KOPT-K1 (cell line): ENCODE results near the gene NXN.
"Not testable (repeated sequence)": the region's sequence is repeated elsewhere in the genome, so short reads cannot be mapped to it uniquely, and the experiment has no call there.

Experiments used
- H3K27ac ChIP-seq: fragments of 200-600 bp; sonication (generic); 2 replicates; pipeline ENCODE4 v1.5.1; 2016; ENCODE audit warnings: antibody characterized with exemption, mild to moderate bottlenecking, low read depth, low read length; ENCODE audit not compliant: poor library complexity, severe bottlenecking
- H3K36me3 ChIP-seq: fragments of 200-600 bp; sonication (generic); 2 replicates; pipeline ENCODE4 v1.5.1; 2017; ENCODE audit warnings: antibody characterized with exemption, mild to moderate bottlenecking, low read length, moderate library complexity; ENCODE audit not compliant: insufficient read depth
- H3K9me3 ChIP-seq: fragments of 200-600 bp; sonication (generic); 2 replicates; pipeline ENCODE4 v1.5.1; 2017; ENCODE audit warnings: antibody characterized with exemption, low read length, mild to moderate bottlenecking; ENCODE audit not compliant: insufficient read depth, poor library complexity, severe bottlenecking

NXN gene

GRCh38 chr17:867896-868489, 111.6 kb downstream of the NXN start:
- Histone ChIP-seq H3K27ac (no peak overlapping the region), H3K9me3 (peaks cover 11% of the 10 kb centered on the region), H3K36me3 (no peaks in the 10 kb centered on the region)

- not testable (repeated sequence) for H3K27ac ChIP-seq, H3K9me3 ChIP-seq, H3K36me3 ChIP-seq
Measured at GRCh38 chr17:867238-867637, 112.3 kb downstream of the NXN start.

GRCh38 chr17:866568-867103, 112.9 kb downstream of the NXN start:
- Histone ChIP-seq H3K27ac (no peak overlapping the region), H3K36me3 (no peaks in the 10 kb centered on the region), H3K9me3 (no peaks in the 10 kb centered on the region)

GRCh38 chr17:864315-864714, 115.3 kb downstream of the NXN start:
- H3K27ac ChIP-seq = no peak overlapping the region
- H3K9me3 ChIP-seq = no peaks in the 10 kb centered on the region
- H3K36me3 ChIP-seq = no peaks in the 10 kb centered on the region

- Histone ChIP-seq H3K9me3 (no peaks in the 10 kb centered on the region), H3K27ac (no peak overlapping the region)
Measured at GRCh38 chr17:863880-864279, 115.7 kb downstream of the NXN start.

GRCh38 chr17:862582-862981, 117.0 kb downstream of the NXN start:
- Histone ChIP-seq H3K36me3 (no peaks in the 10 kb centered on the region), H3K9me3 (no peaks in the 10 kb centered on the region), H3K27ac (no peak overlapping the region)

More at GRCh38 chr17:863880-864279, 115.7 kb downstream of the NXN start:
- no peaks in the 10 kb centered on the region for H3K36me3 ChIP-seq

GRCh38 chr17:861364-861763, 118.2 kb downstream of the NXN start:
- Histone ChIP-seq H3K36me3 (no peaks in the 10 kb centered on the region), H3K9me3 (no peaks in the 10 kb centered on the region), H3K27ac (no peak overlapping the region)

- H3K27ac ChIP-seq = no peak overlapping the region
- no peaks in the 10 kb centered on the region for H3K9me3 ChIP-seq
- H3K36me3 ChIP-seq = no peaks in the 10 kb centered on the region
Measured at GRCh38 chr17:860805-861204, 118.8 kb downstream of the NXN start.

- Histone ChIP-seq H3K36me3 (no peaks in the 10 kb centered on the region), H3K27ac (no peak overlapping the region), H3K9me3 (no peaks in the 10 kb centered on the region)
Measured at GRCh38 chr17:859824-860195, 119.8 kb downstream of the NXN start.

GRCh38 chr17:859061-859823, 120.3 kb downstream of the NXN start:
- Histone ChIP-seq H3K27ac (no peak overlapping the region), H3K9me3 (no peaks in the 10 kb centered on the region), H3K36me3 (no peaks in the 10 kb centered on the region)

- Histone ChIP-seq H3K9me3 (no peaks in the 10 kb centered on the region), H3K36me3 (no peaks in the 10 kb centered on the region), H3K27ac (no peak overlapping the region)
Measured at GRCh38 chr17:856149-856548, 123.4 kb downstream of the NXN start.

GRCh38 chr17:855569-855968, 124.0 kb downstream of the NXN start:
- no peak overlapping the region for H3K27ac ChIP-seq
- H3K36me3 ChIP-seq = no peaks in the 10 kb centered on the region
- no peaks in the 10 kb centered on the region for H3K9me3 ChIP-seq

GRCh38 chr17:852850-853249, 126.7 kb downstream of the NXN start:
- not testable (repeated sequence) for H3K27ac ChIP-seq, H3K36me3 ChIP-seq, H3K9me3 ChIP-seq

- Histone ChIP-seq H3K27ac (no peak overlapping the region), H3K36me3 (no peaks in the 10 kb centered on the region), H3K9me3 (no peaks in the 10 kb centered on the region)
Measured at GRCh38 chr17:852349-852748, 127.2 kb downstream of the NXN start.

- no peaks in the 10 kb centered on the region for H3K9me3 ChIP-seq
- H3K27ac ChIP-seq = no peak overlapping the region
- no peaks in the 10 kb centered on the region for H3K36me3 ChIP-seq
Measured at GRCh38 chr17:851924-852323, 127.7 kb downstream of the NXN start.
